HG03469 (cell line): ENCODE data around the gene NOTCH4.
A peak's percentile ranks its signal among the peaks of the same experiment; 100 is the strongest.

Source experiments
- ATAC-seq: cut with Tn5 transposase; IDR thresholded peaks from one replicate; pipeline ENCODE4 v1.9.1; 2021; ENCODE audit warnings: mild to moderate bottlenecking, moderate library complexity, moderate number of reproducible peaks; ENCODE audit not compliant: unreplicated experiment

The NOTCH4 gene

DNA sequence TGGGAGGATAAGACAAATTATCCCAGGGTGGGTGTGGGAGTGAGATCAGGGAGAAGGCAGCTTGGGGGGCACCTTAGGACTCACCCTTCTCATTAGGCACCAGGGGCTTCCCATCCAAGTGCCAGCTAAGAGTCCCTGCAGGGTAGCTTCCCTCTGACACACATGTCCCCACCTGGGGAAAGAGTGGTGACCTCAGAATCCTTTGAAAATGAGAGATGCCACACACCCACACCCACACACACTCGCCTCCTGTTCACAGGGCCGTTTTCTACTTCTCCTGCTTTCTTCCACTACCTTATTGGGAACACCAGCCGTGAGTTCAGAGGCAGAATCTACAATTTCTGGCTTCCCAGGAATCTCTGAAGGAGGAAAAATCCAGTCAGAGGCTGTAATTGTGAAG lies 40.8 kb downstream of the NOTCH4 start:
- no peak for ATAC-seq

DNA sequence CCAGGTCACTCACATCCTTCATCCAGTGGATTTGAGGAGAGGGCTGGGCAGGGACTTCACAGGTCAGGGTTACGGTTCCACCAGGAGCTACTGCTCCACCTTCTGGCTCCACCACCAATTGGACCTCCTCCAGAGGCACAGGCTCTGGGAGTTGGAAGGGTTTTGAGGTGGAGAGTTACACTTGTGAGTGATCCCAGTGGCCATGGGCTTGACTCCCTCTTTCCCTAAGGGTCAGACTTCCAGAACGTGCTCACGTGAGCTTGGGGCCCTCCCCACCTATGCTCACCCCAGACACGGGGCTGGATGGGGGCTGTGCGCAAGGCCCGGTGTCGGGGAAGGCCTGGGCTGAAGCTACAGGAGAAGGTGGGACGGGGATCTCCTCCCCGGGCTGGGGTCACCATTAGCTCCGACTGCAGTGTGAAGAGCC lies 41.3 kb downstream of the NOTCH4 start:
- ATAC-seq: no peak

GRCh38 chr6:32181915-32182529 lies 41.8 kb downstream of the NOTCH4 start:
- ATAC-seq: no peak

GRCh38 chr6:32181148-32181702 lies 42.6 kb downstream of the NOTCH4 start:
- no peak for ATAC-seq

GRCh38 chr6:32179766-32180405 lies 44.0 kb downstream of the NOTCH4 start:
- no peak for ATAC-seq

- no peak for ATAC-seq
Measured at GRCh38 chr6:32178547-32179440, 45.1 kb downstream of the NOTCH4 start.

- ATAC-seq: peak; percentile 71
Measured at GRCh38 chr6:32177788-32178546, 45.9 kb downstream of the NOTCH4 start, which contains the start of gene RNF5. RNF5 (plus strand) TSS chr6:32178405; CDS start chr6:32178512, 107 bp downstream.

DNA sequence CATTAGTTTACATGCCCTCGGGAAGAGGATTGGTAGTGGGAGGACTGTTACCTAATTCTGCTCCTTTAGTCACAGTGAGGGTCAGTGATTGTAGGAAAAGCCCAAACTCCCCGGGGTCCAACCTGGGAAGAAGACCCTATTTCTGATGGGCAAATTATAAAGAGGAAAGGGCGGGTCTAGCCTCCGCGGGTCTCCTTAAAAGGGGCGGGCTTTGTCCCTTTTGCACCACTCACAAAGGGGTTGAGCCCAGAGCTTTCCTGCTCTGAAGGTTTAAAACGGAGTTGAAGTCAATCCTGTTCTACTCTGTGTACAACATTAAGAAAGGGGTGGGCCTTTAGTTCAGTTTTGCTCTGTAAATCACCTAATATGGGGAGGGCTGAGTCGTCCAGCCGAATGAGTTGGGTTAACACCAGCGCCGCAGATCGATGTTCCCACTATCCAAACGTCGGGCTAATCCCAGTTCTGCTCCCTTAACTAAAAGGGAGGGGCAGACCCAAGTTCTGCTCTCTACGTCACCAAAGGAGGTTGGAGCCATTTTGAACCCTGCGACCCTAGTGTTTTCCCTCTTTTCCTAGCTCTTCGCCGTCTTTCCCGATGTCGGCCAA lies 46.6 kb downstream of the NOTCH4 start:
- ATAC-seq: no peak

GRCh38 chr6:32176476-32177182 lies 47.2 kb downstream of the NOTCH4 start:
- ATAC-seq: no peak

- ATAC-seq: peak; percentile 29
Measured at GRCh38 chr6:32175711-32176475, 48.0 kb downstream of the NOTCH4 start, which contains the start of gene AGPAT1. AGPAT1 (minus strand) TSS chr6:32176084; CDS start chr6:32171496, 4,588 bp downstream.

DNA sequence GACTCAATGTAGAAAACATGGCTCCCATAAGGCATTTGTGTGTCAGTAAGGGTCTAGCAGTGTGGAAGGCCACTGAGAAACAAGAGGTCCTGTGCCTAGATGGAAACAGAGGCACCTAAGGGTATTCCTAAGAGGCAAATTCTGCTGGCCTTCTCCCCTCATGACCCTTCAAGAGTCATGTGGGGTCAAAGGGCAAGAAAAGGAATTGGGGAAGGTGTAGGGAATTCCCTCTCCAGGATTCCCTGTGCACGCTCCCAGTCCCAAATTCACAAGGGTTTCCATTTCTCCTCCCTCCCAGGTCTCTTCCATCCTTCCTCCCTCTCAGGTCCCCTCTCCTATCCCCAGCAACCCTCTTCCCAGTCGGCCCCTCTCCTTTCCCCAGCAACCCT lies 48.6 kb downstream of the NOTCH4 start:
- no peak for ATAC-seq

DNA sequence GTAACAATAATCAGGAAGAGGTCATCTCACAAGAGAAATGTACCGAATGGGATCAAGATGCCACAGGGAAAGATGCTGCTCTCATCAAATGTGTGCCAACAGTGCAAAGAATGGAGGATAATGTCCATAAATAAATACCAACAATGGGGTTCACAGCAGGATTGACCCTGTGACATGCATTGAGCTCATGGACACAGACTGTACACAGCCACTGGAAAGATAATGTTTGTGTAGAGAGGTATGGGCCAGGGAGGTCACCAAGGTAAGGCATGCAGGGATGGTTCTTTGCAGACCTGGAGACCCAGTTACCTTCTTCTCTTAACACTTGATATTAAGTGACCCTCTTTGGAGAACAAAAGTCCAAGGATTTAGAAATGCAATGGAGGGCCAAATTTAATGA lies 49.5 kb downstream of the NOTCH4 start:
- no peak for ATAC-seq

DNA sequence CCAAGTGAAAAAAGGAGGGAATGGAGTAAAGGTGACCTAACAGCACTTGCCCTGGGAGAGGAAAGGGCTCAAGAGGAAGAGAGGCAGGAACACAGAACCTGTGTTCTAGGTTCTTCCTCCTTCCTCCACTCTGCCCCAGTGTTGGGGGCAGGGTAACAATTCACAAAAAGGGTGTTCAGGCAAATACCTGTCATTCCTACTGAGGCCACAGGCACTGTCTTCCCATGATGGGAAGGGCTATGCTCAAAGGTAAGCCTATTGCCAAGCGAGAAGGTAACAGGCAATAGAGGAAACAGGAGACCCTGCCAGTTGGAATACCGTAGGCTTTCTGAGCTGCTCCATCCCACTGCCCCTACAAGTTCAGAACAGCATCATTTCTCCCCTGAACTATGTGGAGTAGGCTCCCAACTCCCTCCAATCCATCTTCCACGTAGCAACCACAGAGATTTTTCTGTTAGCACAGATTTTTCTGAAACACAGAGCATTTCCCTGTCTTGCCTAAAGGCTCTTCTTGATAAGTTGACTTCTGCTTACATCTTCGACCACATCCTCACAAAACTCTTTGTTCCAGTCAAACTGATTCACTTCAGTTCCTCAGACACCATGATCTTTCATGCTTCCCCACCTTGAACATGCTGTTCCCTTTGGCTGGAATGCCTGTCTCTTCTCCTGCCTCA lies 50.7 kb downstream of the NOTCH4 start:
- no peak for ATAC-seq

DNA sequence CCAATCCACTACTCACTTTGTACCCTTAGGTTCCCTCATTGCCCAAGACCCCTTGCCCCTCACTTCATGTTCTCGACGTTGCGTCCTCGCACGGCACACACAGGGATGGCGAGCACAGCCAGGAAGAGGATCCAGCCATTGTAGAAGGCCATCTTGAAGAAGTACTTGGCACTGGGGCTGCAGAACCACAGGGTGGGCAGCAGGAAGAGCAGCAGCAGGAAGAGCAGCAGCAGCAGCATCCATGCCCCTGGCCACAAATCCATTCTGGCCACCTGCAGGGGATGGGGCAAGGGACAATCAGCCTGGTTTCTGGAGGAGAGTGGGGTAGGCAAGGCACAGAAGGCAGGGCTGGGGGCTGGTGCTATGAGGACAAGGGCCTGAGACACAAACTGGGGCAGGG lies 52.6 kb downstream of the NOTCH4 start:
- ATAC-seq: no peak

DNA sequence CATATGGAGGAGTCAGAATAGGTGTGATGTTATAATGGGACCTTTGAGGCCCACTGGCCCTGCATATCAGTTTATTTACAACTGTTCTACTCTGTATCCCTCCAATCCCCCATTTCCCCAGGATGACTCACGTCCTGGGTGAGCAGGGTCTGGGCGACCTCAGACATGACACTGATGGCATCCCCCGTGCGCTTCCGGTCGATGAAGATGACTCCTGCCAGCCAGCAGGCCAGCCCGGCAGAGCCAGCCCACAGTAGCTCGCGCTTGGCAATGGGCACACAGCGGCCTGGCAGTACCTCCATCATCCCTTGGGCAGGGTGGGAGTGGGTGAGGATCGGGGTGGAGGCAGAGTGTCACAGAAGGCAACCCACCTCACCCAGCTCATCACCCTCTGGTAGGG lies 53.6 kb downstream of the NOTCH4 start:
- ATAC-seq: no peak

GRCh38 chr6:32168807-32169591 lies 54.9 kb downstream of the NOTCH4 start:
- ATAC-seq: no peak

DNA sequence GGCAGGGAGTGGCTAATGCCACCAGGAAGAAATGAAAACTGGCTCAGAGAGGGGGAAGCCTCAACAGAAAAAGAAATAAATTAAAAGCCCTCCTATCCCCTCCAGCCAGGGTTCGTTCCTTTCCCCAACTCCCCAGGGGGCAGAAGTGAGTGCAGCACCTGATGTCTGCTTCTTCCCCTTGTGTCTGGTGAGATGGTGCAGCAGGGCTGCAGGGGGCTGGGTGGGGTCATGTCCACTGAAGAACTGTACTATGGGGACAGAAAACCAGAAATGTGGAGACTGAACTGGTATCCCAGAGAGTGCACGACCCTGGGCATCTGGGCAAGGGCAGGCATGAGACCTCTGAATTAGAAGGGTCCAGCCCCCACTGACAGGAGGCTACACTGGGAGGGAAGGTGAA lies 55.5 kb downstream of the NOTCH4 start:
- no peak for ATAC-seq
